Stomach (tissue), 4 donors: ENCODE measurements around the gene ANKRD44.

Source experiments
- CTCF ChIP-seq, 7 experiments: fragments of 450-650 bp in 4 of 7; fragments of 200-600 bp in 3 of 7; sonication (generic) in 3 of 7; IDR thresholded peaks; one replicate each; pipeline ENCODE4 v1.5.1; 2016 to 2019; ENCODE audit warnings: antibody characterized with exemption in 7 of 7, control low read depth in 2 of 7, mild to moderate bottlenecking in 1 of 7
- EP300 ChIP-seq: sonication (generic); formaldehyde crosslinking; IDR thresholded peaks from one replicate; pipeline ENCODE4 v1.6.1; 2017; ENCODE audit warnings: antibody characterized with exemption
- POLR2A ChIP-seq, 4 donors: fragments of 450-650 bp; IDR thresholded peaks; one replicate each; pipeline ENCODE4 v1.6.1; 2016; ENCODE audit warnings: antibody characterized with exemption in 4 of 4, control low read depth in 2 of 4, mild to moderate bottlenecking in 1 of 4, moderate library complexity in 1 of 4
- POLR2AphosphoS5 ChIP-seq, 3 donors: sonication (generic); formaldehyde crosslinking; IDR thresholded peaks; one replicate each; pipeline ENCODE4 v1.6.1; 2016; ENCODE audit warnings: antibody characterized with exemption in 3 of 3

- TF ChIP-seq POLR2AphosphoS5 (IDR thresholded peaks at IDR 0.05), result no peak
- no peak for TF ChIP-seq CTCF (IDR thresholded peaks at IDR 0.05)
- no peak for TF ChIP-seq EP300
- no peak for TF ChIP-seq POLR2A (IDR thresholded peaks at IDR 0.05)
These were observed 124.9 kb downstream of the ANKRD44 start for GRCh38 chr2:197185676-197186075.
